Heart right ventricle (tissue), 16 donors: ENCODE results near the gene PLXNB3. TPM values are rescaled to one million over a fixed set of nuclear protein-coding genes. Genes with fewer than 3 reads are reported as not detected.

Experiments
- ATAC-seq, 8 donors: fragments of 200-7000 bp; cut with Tn5 transposase; one replicate each; pipeline ENCODE4 v1.9.1; 2020; ENCODE audit warnings: mild to moderate bottlenecking in 8 of 8, moderate library complexity in 8 of 8, moderate number of reproducible peaks in 1 of 8
- DNase-seq, 2 donors: peaks; one replicate each; pipeline ENCODE4 v3.0.0-alpha.2; 2020
- H3K27ac ChIP-seq, 10 donors: fragments of 200-600 bp; sonication (generic) in 2 of 10; one replicate each; pipeline versions ENCODE4 v1.5.0 to v1.8.0; 2020 to 2022; ENCODE audit warnings: mild to moderate bottlenecking in 3 of 10
- H3K27me3 ChIP-seq, 7 donors: fragments of 200-600 bp; one replicate each; pipeline ENCODE4 v1.8.0; 2021 to 2022; ENCODE audit warnings: mild to moderate bottlenecking in 2 of 7
- H3K36me3 ChIP-seq, 9 donors: fragments of 200-600 bp; sonication (generic) in 1 of 9; one replicate each; pipeline versions ENCODE4 v1.5.0 to v1.8.0; 2020 to 2022; ENCODE audit warnings: mild to moderate bottlenecking in 2 of 9
- H3K4me1 ChIP-seq, 9 donors: fragments of 200-600 bp; sonication (generic) in 1 of 9; one replicate each; pipeline versions ENCODE4 v1.5.0 to v1.8.0; 2020 to 2022; ENCODE audit warnings: mild to moderate bottlenecking in 4 of 9
- H3K4me3 ChIP-seq, 10 donors: fragments of 200-600 bp; sonication (generic) in 2 of 10; one replicate each; pipeline versions ENCODE4 v1.5.0 to v1.8.0; 2020 to 2022; ENCODE audit warnings: mild to moderate bottlenecking in 7 of 10, moderate library complexity in 2 of 10
- H3K9me3 ChIP-seq, 11 donors: fragments of 200-600 bp in 10 of 11; sonication (generic) in 2 of 11; one replicate each; pipeline versions ENCODE4 v1.5.0 to v1.8.0; 2013 to 2022; ENCODE audit warnings: mild to moderate bottlenecking in 2 of 11, control low read depth in 1 of 11, moderate library complexity in 1 of 11
- CTCF ChIP-seq, 9 donors: fragments of 200-600 bp; sonication (generic) in 2 of 9; IDR thresholded peaks; one replicate each; pipeline versions ENCODE4 v1.5.0 to v1.8.0; 2021 to 2022; ENCODE audit warnings: antibody characterized with exemption in 9 of 9, mild to moderate bottlenecking in 5 of 9, moderate library complexity in 1 of 9
- WGBS, 2 donors: extraction: QIAGEN DNeasy Blood & Tissue Kit; methylation state at CpG; one replicate each; pipeline ENCODE4 v1.1.7; 2013; ENCODE audit warnings: inconsistent platforms in 1 of 2; 5-methylcytosine and 5-hydroxymethylcytosine counted together
- intact Hi-C, 10 donors: fragments of 100-400 bp; cut with DNase I; formaldehyde crosslinking; loops; one replicate each; pipeline versions ENCODE4 v1.11.1 to v1.14.2; 2022
- long read RNA-seq, 3 donors: library from polyadenylated mRNA; unstranded; transcript quantifications; one replicate each; pipeline ENCODE4 v2.0.0, GENCODE V29; 2020 to 2021
- polyA plus RNA-seq, 2 donors: library from polyadenylated mRNA; stranded (reverse); fragments of 200-250 nt; gene quantifications; one replicate each; pipeline ENCODE4 v1.2.3, GENCODE V29; 2013
- total RNA-seq, 10 donors: library from RNA; stranded (reverse); fragmentation: NEBNext Ultra II Directional in 3 of 10; extraction: Animal tissue kit (Norgen Biotek cat#: 25700) in 3 of 10; gene quantifications; one replicate each; pipeline versions ENCODE4 v1.2.1 to v1.2.4, GENCODE V29; 2021 to 2023
- donor health status: Arrhythmogenic right ventricular cardiomyopathy.
- donor health status: ischemic (EF 13 %, LVEDD 7.1; RV severe dilation, severe dysfunction).
- donor health status: healthy with polysubstance abuse.
- donor health status: DM: no; HTN: yes; CAD: no.
- donor health status: DM: no; HTN: no; CAD: no.
- donor health status: ischemic (EF 25% LVEDD 6.9; RV normal size, moderate dysfunction).
- donor health status: ischemic (EF 25% LVEDD 5.7; RV mildly dilated, moderate dysfunction).
- donor health status: healthy.
- donor health status: DM: yes; HTN: yes; CAD: no.
- donor health status: Ischemic cardiomyopathy.
- donor health status: ischemic (EF 35%, LVEDD 5.7; RV mildly dilated, moderate dysfunction).
- donor health status: nonischemic (EF 11% LVEDD 7.7; RV severe dilation, severe dysfunction).
- donor health status: DM: yes; HTN: yes; CAD: no.
- donor health status: PGD.
- donor health status: ischemic (EF 29% LVEDD 5.4; RV normal size, mild dysfunction).
- donor health status: nonischemic (EF 23%, LVEDD 6.1; RV moderate dilation, normal function).

Gene PLXNB3
- total RNA-seq: 1 to 10 TPM; 2.1 to 5.8 (median 4.3) TPM
- 1 to 10 TPM; 1.1 to 8.1 TPM for polyA plus RNA-seq
- long read RNA-seq, donor 1, partial matches to known transcripts: 2 of 4 reads
- long read RNA-seq, donor 1, other reads (novel, unspliced or antisense): 2 of 4 reads
- long read RNA-seq, donor 2, partial matches to known transcripts: 1 of 5 reads
- long read RNA-seq, donor 2, other reads (novel, unspliced or antisense): 4 of 5 reads
- long read RNA-seq, donor 3, partial matches to known transcripts: 2 of 3 reads
- long read RNA-seq, donor 3, other reads (novel, unspliced or antisense): 1 of 3 reads

GRCh38 chrX:153763989-153764755 is at the start of gene PLXNB3:
Gene PLXNB3, plus strand, starts transcription at chrX:153764249. Its CDS starts 1,287 bp downstream, at chrX:153765536.
- Histone ChIP-seq H3K27ac (peak within 1 kb of the TSS in 7 of 10 donors; percentile 10 to 52 (median 39)), H3K27me3 (peaks cover 0 to 11% (median 0%) of the 10 kb centered on the region in 7 donors), H3K36me3 (no peaks in the 10 kb centered on the region), H3K9me3 (no peaks in the 10 kb centered on the region), H3K4me3 (peak within 1 kb of the TSS in 3 of 10 donors; percentile 23 to 33 (median 24)), H3K4me1 (peaks cover 3 to 23% (median 15%) of the 10 kb centered on the region in 9 donors)
- intact Hi-C loops: loop anchor here in 9 of 10 donors (1.0 to 10.0 kb wide), 8 partner anchors 31 to 191 kb away; partner anchors contain the start of genes IDH3G (in 1 of the 9) and SSR4 (in 1 of the 9)
- DNase-seq: peak; percentile 62 to 77
- whole genome bisulfite sequencing, 2 donors: 15 to 30% methylated on average over 19 to 26 of the region's 26 CpGs
- TF ChIP-seq CTCF (IDR thresholded peaks at IDR 0.05): peak; percentile 48 to 87 (median 75)
- peak; percentile 74 to 93 (median 83) for ATAC-seq

GRCh38 chrX:153714256-153714655 is 49.8 kb upstream of the PLXNB3 start:
- peaks cover 0 to 5% (median 0%) of the 10 kb centered on the region in 9 donors for H3K4me1 ChIP-seq
- H3K36me3 ChIP-seq: peaks cover 0 to 95% (median 8%) of the 10 kb centered on the region in 9 donors
- no peak overlapping the region for H3K27ac ChIP-seq
- TF ChIP-seq CTCF (IDR thresholded peaks at IDR 0.05): no peak
- no peak overlapping the region for H3K4me3 ChIP-seq
- intact Hi-C loops: no loop called here
- DNase-seq (no peak), ATAC-seq (no peak)
- 88 to 91% methylated on average over 3 of the region's 3 CpGs for WGBS, 2 donors
- no peaks in the 10 kb centered on the region for H3K27me3 ChIP-seq
- no peaks in the 10 kb centered on the region for H3K9me3 ChIP-seq

GRCh38 chrX:153717445-153717844 is 46.6 kb upstream of the PLXNB3 start:
- no peak overlapping the region for H3K27ac ChIP-seq
- DNase-seq: no peak
- H3K36me3 ChIP-seq: peaks cover 0 to 95% (median 8%) of the 10 kb centered on the region in 9 donors
- H3K27me3 ChIP-seq: no peaks in the 10 kb centered on the region
- no peak for TF ChIP-seq CTCF (IDR thresholded peaks at IDR 0.05)
- H3K9me3 ChIP-seq: no peaks in the 10 kb centered on the region
- ATAC-seq: no peak
- WGBS, 2 donors: 96 to 99% methylated on average over 9 of the region's 9 CpGs
- no peak overlapping the region for H3K4me3 ChIP-seq
- H3K4me1 ChIP-seq: peaks cover 0 to 6% (median under 1%) of the 10 kb centered on the region in 9 donors
- intact Hi-C loops: no loop called here

GRCh38 chrX:153719238-153719637 is 44.8 kb upstream of the PLXNB3 start:
- 67 to 69% methylated on average over 2 of the region's 2 CpGs for WGBS, 2 donors
- intact Hi-C loops: no loop called here
- Histone ChIP-seq H3K27me3 (peaks cover 0 to 10% (median 0%) of the 10 kb centered on the region in 7 donors), H3K4me3 (no peak overlapping the region), H3K4me1 (peaks cover 0 to 15% (median 9%) of the 10 kb centered on the region in 9 donors), H3K27ac (no peak overlapping the region), H3K9me3 (no peaks in the 10 kb centered on the region), H3K36me3 (peaks cover 0 to 81% (median 8%) of the 10 kb centered on the region in 9 donors)
- DNase-seq (no peak), ATAC-seq (no peak)
- no peak for TF ChIP-seq CTCF (IDR thresholded peaks at IDR 0.05)
